ENCODE results near the gene PPM1M. TPM values are rescaled to one million over a fixed set of nuclear protein-coding genes. Genes with fewer than 3 reads are reported as not detected.

The PPM1M gene
- total RNA-seq, 8 experiments from 2014 or later: 2.6 to 20.8 (median 7.4) TPM

GRCh38 chr3:52236424-52236886 is 9.1 kb upstream of the PPM1M start:
- 60 to 86% (median 80%) methylated on average over 1 to 3 of the region's 5 CpGs; no CpG with 5 or more reads in 3 of the 10 experiments for WGBS, 10 experiments
- H3K4me3 ChIP-seq: no peak overlapping the region
- H3K4me1 ChIP-seq (replicated peaks in 1 of 2): peaks cover 34 to 38% of the 10 kb centered on the region in 2 donors
- ATAC-seq (replicated peaks in 6 of 8): no peak
- in situ Hi-C loops (cut with MboI; ENCODE audit: low pct_unique_long_range_greater_than_20kb in 2 of 9, low sequenced_read_pairs in 9 of 9, unreplicated experiment in 9 of 9): no loop called here
- H3K27ac ChIP-seq: no peak overlapping the region

GRCh38 chr3:52237006-52237656 is 8.4 kb upstream of the PPM1M start:
- peak overlapping the region in 1 of 2 donors; percentile 93 for H3K27ac ChIP-seq
- peak overlapping the region in 2 of 5 donors; percentile 60 to 72 for H3K4me3 ChIP-seq
- in situ Hi-C loops (cut with MboI; ENCODE audit: low pct_unique_long_range_greater_than_20kb in 2 of 9, low sequenced_read_pairs in 9 of 9, unreplicated experiment in 9 of 9): no loop called here
- 41% methylated on average over 5 of the region's 6 CpGs; no CpG with 5 or more reads in 9 of the 10 experiments for WGBS, 10 experiments
- H3K4me1 ChIP-seq (replicated peaks in 1 of 2): peaks cover 34 to 38% of the 10 kb centered on the region in 2 donors
- no peak for ATAC-seq (replicated peaks in 6 of 8)

DNA sequence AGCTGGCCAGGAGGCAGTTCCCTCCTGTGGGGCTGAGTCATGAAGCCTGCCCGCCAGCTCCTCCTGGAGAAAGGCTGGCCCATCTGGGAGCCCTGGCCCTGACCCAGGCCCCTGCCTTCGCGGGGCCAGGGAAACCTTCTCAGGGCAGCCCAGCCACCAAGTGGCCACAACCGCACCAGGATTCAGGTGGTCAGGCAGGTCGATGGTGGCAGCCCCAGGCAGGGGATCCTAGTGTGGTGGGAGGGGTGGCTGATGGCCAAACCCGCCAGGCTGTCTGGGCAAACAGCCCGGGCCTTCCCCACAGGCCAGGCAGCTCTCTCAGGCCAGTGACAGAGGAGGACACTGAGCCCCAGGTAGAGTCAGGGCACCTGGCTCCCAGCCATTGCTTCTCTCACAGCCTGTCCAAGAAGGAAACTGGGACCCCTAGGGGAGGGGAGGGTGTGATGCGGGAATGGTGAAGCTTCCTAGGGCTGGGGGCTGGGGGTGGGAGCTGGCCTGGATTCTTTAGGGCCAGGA is 7.8 kb upstream of the PPM1M start:
- Histone ChIP-seq H3K4me1 (replicated peaks in 1 of 2) (peaks cover 34 to 38% of the 10 kb centered on the region in 2 donors), H3K27ac (peak overlapping the region in 1 of 2 donors; percentile 93), H3K4me3 (peak overlapping the region; percentile 60 to 96 (median 80))
- 0 to 63% (median 30%) methylated on average over 1 to 3 of the region's 8 CpGs; no CpG with 5 or more reads in 7 of the 10 experiments for WGBS, 10 experiments
- peak; percentile 12 to 70 (median 18) for ATAC-seq (replicated peaks in 6 of 8)
- in situ Hi-C loops (cut with MboI; ENCODE audit: low pct_unique_long_range_greater_than_20kb in 2 of 9, low sequenced_read_pairs in 9 of 9, unreplicated experiment in 9 of 9): no loop called here

GRCh38 chr3:52238193-52238760 is 7.3 kb upstream of the PPM1M start:
- ATAC-seq (replicated peaks in 6 of 8): peak in 3 of 8 experiments; percentile 0 to 2 (median 1)
- in situ Hi-C loops (cut with MboI; ENCODE audit: low pct_unique_long_range_greater_than_20kb in 2 of 9, low sequenced_read_pairs in 9 of 9, unreplicated experiment in 9 of 9): no loop called here
- peaks cover 34 to 35% of the 10 kb centered on the region in 2 donors for H3K4me1 ChIP-seq (replicated peaks in 1 of 2)
- peak overlapping the region; percentile 60 to 96 (median 80) for H3K4me3 ChIP-seq
- H3K27ac ChIP-seq: peak overlapping the region; percentile 82 to 93
- WGBS, 10 experiments: 0 to 50% (median 23%) methylated on average over 1 to 6 of the region's 11 CpGs; no CpG with 5 or more reads in 6 of the 10 experiments

- H3K4me1 ChIP-seq (replicated peaks in 1 of 2): peaks cover 34 to 35% of the 10 kb centered on the region in 2 donors
- ATAC-seq (replicated peaks in 6 of 8): peak; percentile 54 to 88 (median 84)
- in situ Hi-C loops (cut with MboI; ENCODE audit: low pct_unique_long_range_greater_than_20kb in 2 of 9, low sequenced_read_pairs in 9 of 9, unreplicated experiment in 9 of 9): no loop called here
- 0 to 20% (median 0%) methylated on average over 1 to 7 of the region's 92 CpGs; no CpG with 5 or more reads in 4 of the 10 experiments for WGBS, 10 experiments
- peak within 1 kb of the TSS; percentile 82 to 93 for H3K27ac ChIP-seq
- H3K4me3 ChIP-seq: peak within 1 kb of the TSS; percentile 60 to 96 (median 80)
Observed at GRCh38 chr3:52238761-52239701, 6.5 kb upstream of the PPM1M start, which contains the start of gene TWF2. TWF2 (minus strand) TSS chr3:52239158; CDS start chr3:52239016, 142 bp downstream.

GRCh38 chr3:52240059-52240885 is 5.3 kb upstream of the PPM1M start:
- ATAC-seq (replicated peaks in 6 of 8): peak; percentile 31 to 58 (median 49)
- peaks cover 38% of the 10 kb centered on the region in 2 donors for H3K4me1 ChIP-seq (replicated peaks in 1 of 2)
- peak overlapping the region in 3 of 5 donors; percentile 60 to 87 (median 72) for H3K4me3 ChIP-seq
- WGBS, 10 experiments: no CpG with 5 or more reads among the region's 1 CpG
- H3K27ac ChIP-seq: peak overlapping the region; percentile 79 to 93
- in situ Hi-C loops (cut with MboI; ENCODE audit: low pct_unique_long_range_greater_than_20kb in 2 of 9, low sequenced_read_pairs in 9 of 9, unreplicated experiment in 9 of 9): no loop called here

GRCh38 chr3:52240886-52241370 is 4.6 kb upstream of the PPM1M start:
- H3K4me1 ChIP-seq (replicated peaks in 1 of 2): peaks cover 39 to 45% of the 10 kb centered on the region in 2 donors
- no peak for ATAC-seq (replicated peaks in 6 of 8)
- in situ Hi-C loops (cut with MboI; ENCODE audit: low pct_unique_long_range_greater_than_20kb in 2 of 9, low sequenced_read_pairs in 9 of 9, unreplicated experiment in 9 of 9): no loop called here
- H3K4me3 ChIP-seq: no peak overlapping the region
- peak overlapping the region; percentile 52 to 93 for H3K27ac ChIP-seq
- 54 to 100% (median 82%) methylated on average over 1 to 4 of the region's 4 CpGs; no CpG with 5 or more reads in 4 of the 10 experiments for WGBS, 10 experiments

DNA sequence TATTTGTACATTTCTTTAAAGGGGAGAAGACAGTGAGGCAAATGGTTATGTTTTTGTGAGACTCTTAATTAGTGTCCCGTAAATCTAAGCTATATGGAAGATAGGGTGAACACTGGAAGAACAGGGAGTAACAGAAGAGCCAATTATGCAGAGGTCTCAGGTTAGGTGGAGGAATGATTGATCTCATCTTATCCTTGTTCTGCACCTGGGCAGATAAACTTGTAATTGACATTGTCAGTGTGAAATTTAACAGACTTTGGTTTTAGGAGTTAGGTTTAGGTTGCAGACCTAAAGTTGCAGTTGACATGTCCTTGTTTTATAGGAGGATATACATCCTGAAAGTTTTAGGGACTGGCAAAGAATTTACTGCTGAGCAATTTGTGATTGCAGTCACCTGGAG is 3.5 kb upstream of the PPM1M start:
- Histone ChIP-seq H3K4me3 (no peak overlapping the region), H3K27ac (no peak overlapping the region), H3K4me1 (replicated peaks in 1 of 2) (peaks cover 30 to 39% of the 10 kb centered on the region in 2 donors)
- WGBS, 10 experiments: 57 to 100% (median 100%) methylated on average over 1 of the region's 1 CpG; no CpG with 5 or more reads in 3 of the 10 experiments
- in situ Hi-C loops (cut with MboI; ENCODE audit: low pct_unique_long_range_greater_than_20kb in 2 of 9, low sequenced_read_pairs in 9 of 9, unreplicated experiment in 9 of 9): no loop called here
- no peak for ATAC-seq (replicated peaks in 6 of 8)

GRCh38 chr3:52243791-52244628 is 1.5 kb upstream of the PPM1M start:
- peaks cover 17 to 32% of the 10 kb centered on the region in 2 donors for H3K4me1 ChIP-seq (replicated peaks in 1 of 2)
- in situ Hi-C loops (cut with MboI; ENCODE audit: low pct_unique_long_range_greater_than_20kb in 2 of 9, low sequenced_read_pairs in 9 of 9, unreplicated experiment in 9 of 9): no loop called here
- 36 to 100% (median 67%) methylated on average over 1 to 5 of the region's 9 CpGs; no CpG with 5 or more reads in 5 of the 10 experiments for WGBS, 10 experiments
- no peak overlapping the region for H3K27ac ChIP-seq
- no peak overlapping the region for H3K4me3 ChIP-seq
- ATAC-seq (replicated peaks in 6 of 8): peak in 3 of 8 experiments; percentile 4 to 14 (median 6)

DNA sequence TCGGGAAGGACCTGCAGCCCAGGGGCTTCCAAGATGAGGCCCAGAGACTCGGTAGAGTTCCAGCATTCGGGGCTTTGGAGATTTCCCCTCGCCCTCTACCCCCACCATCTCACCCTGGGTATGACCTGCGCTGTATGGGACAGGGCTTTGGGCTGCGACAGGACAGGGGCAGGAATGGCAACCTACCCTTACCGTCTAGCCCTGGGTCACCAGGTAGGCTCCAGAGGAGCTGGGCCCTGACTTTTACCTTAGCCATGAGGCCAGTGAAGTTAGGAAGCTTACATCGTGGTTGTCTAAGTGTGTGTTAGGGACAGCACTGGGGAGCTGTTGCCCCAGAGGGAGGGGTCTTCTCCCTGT is 683 bp downstream of the PPM1M start:
- in situ Hi-C loops (cut with MboI; ENCODE audit: low pct_unique_long_range_greater_than_20kb in 2 of 9, low sequenced_read_pairs in 9 of 9, unreplicated experiment in 9 of 9): no loop called here
- Histone ChIP-seq H3K4me3 (no peak overlapping the region), H3K4me1 (replicated peaks in 1 of 2) (peaks cover 5 to 16% of the 10 kb centered on the region in 2 donors), H3K27ac (no peak overlapping the region)
- WGBS, 10 experiments: 0 to 73% (median 32%) methylated on average over 1 to 3 of the region's 8 CpGs; no CpG with 5 or more reads in 6 of the 10 experiments
- ATAC-seq (replicated peaks in 6 of 8): peak in 5 of 8 experiments; percentile 3 to 9 (median 6)
